Measurements from ENCODE around the gene UBE2E1. TPM values are rescaled to one million over a fixed set of nuclear protein-coding genes. Genes with fewer than 3 reads are reported as not detected.
"Not testable (repeated sequence)": the region's sequence is repeated elsewhere in the genome, so short reads cannot be mapped to it uniquely, and the experiment has no call there.

The UBE2E1 gene
- total and polyA plus RNA-seq, 11 donors: 43.7 to 97.1 (median 65.0) TPM

DNA sequence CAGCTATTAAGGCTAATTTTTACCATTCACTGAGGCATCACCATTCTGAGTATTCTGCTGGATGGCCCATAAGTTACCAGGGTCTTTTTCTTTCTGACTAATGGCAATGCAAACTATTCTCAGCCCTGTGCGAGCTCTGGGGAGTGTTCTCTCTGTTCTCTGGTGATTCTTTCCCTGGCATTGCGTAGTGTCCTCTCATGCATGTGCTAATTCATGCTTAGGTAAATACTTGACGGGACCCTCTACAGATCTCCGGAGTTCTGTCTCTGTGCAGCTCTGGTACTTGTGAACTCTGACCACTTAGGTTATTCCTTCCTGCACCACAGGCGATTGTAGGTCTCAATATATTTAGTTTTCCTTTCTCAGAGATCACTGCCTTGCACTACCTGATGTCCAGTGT, 34.8 kb downstream of the UBE2E1 start:
- no peak for TF ChIP-seq POLR2A (IDR thresholded peaks at IDR 0.05)
- TF ChIP-seq, protein P1, sequence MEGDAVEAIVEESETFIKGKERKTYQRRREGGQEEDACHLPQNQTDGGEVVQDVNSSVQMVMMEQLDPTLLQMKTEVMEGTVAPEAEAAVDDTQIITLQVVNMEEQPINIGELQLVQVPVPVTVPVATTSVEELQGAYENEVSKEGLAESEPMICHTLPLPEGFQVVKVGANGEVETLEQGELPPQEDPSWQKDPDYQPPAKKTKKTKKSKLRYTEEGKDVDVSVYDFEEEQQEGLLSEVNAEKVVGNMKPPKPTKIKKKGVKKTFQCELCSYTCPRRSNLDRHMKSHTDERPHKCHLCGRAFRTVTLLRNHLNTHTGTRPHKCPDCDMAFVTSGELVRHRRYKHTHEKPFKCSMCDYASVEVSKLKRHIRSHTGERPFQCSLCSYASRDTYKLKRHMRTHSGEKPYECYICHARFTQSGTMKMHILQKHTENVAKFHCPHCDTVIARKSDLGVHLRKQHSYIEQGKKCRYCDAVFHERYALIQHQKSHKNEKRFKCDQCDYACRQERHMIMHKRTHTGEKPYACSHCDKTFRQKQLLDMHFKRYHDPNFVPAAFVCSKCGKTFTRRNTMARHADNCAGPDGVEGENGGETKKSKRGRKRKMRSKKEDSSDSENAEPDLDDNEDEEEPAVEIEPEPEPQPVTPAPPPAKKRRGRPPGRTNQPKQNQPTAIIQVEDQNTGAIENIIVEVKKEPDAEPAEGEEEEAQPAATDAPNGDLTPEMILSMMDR (IDR thresholded peaks at IDR 0.05): no peak
- DNase-seq (no peak), ATAC-seq (peak in 1 of 4 donors; percentile 39)
- Histone ChIP-seq H3K4me3 (no peak overlapping the region), H3K9me3 (no peaks in the 10 kb centered on the region), H3K27ac (no peak overlapping the region), H3K4me1 (peaks cover 0 to 41% (median 23%) of the 10 kb centered on the region in 12 donors), H3K27me3 (no peaks in the 10 kb centered on the region), H3K36me3 (no peaks in the 10 kb centered on the region)
- intact Hi-C loops (cut with DNase I): no loop called here
- 75 to 86% (median 81%) methylated on average over 5 of the region's 5 CpGs for WGBS, 4 donors

DNA sequence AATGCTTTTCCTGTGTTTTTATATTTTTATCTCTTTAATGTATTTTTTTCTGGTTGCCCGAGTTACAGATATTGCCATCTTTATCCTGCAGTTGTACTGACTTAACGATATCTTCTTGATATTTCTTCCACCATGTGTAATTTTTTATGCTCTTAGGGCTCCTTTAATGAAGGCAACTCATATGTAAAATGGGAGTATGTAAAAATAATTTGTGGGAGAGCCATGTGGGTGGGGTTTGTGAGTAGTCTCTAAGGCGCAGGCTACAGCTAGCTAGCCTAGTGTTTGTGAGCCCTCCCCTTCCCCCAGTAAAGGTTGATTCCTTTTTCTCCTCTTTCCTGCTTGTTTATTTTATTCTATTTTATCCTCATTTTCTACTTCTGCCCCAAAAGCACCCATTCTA, 38.1 kb downstream of the UBE2E1 start:
- intact Hi-C loops (cut with DNase I): no loop called here
- Histone ChIP-seq H3K4me3 (no peak overlapping the region), H3K4me1 (peaks cover 0 to 16% (median 4%) of the 10 kb centered on the region in 12 donors), H3K27ac (no peak overlapping the region), H3K9me3 (no peaks in the 10 kb centered on the region), H3K27me3 (no peaks in the 10 kb centered on the region), H3K36me3 (no peaks in the 10 kb centered on the region)
- ATAC-seq (no peak), DNase-seq (no peak)
- no peak for TF ChIP-seq POLR2A (IDR thresholded peaks at IDR 0.05)
- TF ChIP-seq, protein P1 (IDR thresholded peaks at IDR 0.05): no peak
- 92 to 98% (median 95%) methylated on average over 3 of the region's 3 CpGs for WGBS, 4 donors

DNA sequence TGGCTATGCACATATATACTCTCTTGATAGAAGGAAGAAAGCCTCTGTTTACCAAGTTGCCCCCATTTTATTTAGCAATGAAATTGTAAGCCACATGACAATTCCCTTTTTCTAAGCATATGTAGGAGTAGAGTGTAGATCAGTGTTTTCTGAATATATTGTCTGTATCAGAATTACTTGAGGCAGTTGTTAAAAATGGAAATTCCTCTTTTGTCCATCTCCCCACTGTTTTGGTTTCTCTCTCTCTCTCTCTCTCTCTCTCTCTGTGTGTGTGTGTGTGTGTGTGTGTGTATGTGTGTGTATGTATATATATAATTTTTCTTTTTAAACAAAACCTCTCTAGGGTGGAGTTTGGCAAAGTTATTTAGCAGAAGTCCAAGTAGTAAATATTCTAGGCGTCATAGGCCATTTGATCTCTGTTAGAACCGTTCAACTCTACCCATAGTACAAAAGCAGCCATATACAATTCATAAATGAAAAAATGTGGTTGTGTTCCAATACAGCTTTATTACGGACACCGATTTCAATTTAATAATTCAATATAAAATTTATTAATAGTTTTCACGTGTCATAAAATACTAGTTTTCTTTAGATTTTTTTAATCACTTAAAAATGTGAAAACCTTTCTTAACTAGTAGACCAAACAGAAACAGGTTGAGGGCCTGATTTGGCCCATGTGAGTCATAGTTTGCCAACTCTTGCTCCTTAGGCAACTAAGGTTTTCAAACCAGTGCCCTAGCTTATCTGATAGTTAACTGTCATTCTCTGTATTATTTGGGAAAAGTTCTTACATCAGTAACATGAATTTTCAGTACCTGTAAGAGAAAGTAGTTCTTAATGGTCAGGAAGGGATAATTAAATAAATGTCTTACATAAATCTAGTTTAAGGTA, 39.8 kb downstream of the UBE2E1 start:
- Histone ChIP-seq H3K36me3 (no peaks in the 10 kb centered on the region), H3K4me3 (no peak overlapping the region), H3K27me3 (no peaks in the 10 kb centered on the region), H3K4me1 (peaks cover 0 to 16% (median 2%) of the 10 kb centered on the region in 12 donors), H3K27ac (no peak overlapping the region), H3K9me3 (peaks cover 0 to 7% (median 0%) of the 10 kb centered on the region in 12 donors)
- WGBS, 4 donors: 89 to 95% (median 92%) methylated on average over 5 of the region's 5 CpGs
- TF ChIP-seq, protein P1 (IDR thresholded peaks at IDR 0.05): no peak
- TF ChIP-seq POLR2A (IDR thresholded peaks at IDR 0.05): no peak
- DNase-seq (no peak), ATAC-seq (no peak)
- intact Hi-C loops (cut with DNase I): no loop called here

DNA sequence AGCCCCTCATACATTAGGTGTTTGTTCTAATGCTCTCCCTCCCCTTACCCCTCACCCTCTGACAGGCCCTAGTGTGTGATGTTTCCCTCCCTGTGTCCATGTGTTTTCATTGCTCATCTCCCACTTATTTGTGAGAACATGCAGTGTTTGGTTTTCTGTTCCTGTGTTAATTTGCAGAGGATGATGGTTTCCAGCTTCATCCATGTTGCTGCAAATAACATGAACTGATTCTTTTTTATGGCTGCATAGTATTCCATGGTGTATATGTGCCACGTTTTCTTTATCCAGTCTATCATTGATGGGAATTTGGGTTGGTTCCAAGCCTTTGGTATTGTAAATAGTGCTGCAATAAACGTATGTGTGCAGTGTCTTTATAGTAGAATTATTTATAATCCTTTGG, 43.7 kb downstream of the UBE2E1 start:
- 85 to 87% (median 85%) methylated on average over 2 of the region's 2 CpGs for WGBS, 4 donors
- H3K27me3 ChIP-seq; intact Hi-C loops (cut with DNase I); H3K4me1 ChIP-seq; H3K9me3 ChIP-seq; DNase-seq; H3K4me3 ChIP-seq; ATAC-seq; H3K27ac ChIP-seq: not testable (repeated sequence)
- peaks cover 0 to 10% (median 0%) of the 10 kb centered on the region in 9 donors for H3K36me3 ChIP-seq
